GM18498 (cell line): Measurements from ENCODE around the gene EID2.

Experiments
- ATAC-seq: cut with Tn5 transposase; IDR thresholded peaks from one replicate; pipeline ENCODE4 v1.9.1; 2021; ENCODE audit warnings: mild to moderate bottlenecking, moderate library complexity; ENCODE audit not compliant: unreplicated experiment

Gene EID2

GRCh38 chr19:39506598-39506943 is 33.4 kb downstream of the EID2 start:
- no peak for ATAC-seq

GRCh38 chr19:39502640-39503417 is 37.1 kb downstream of the EID2 start:
- no peak for ATAC-seq

- ATAC-seq: no peak
Measured at GRCh38 chr19:39501340-39501739, 38.6 kb downstream of the EID2 start.

DNA sequence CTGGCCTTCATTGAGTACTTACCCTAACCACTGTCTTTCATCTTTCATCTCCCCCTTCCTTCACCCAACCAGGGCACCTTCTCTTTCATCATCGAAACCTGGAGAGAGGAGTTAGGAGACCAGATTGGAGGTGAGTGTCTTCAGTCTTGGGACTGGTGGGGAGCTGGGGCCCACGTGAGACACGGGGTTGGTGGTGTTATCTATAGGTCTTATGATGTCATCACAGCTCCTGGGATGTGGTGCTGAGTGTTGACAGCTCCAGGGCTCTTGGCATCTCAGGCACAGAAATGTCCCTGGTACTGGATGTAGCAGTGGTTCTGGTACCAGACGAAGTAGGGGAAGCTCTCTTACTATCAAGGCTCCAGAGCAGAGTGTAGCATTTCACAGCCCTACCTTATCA is 39.4 kb downstream of the EID2 start:
- ATAC-seq: no peak

DNA sequence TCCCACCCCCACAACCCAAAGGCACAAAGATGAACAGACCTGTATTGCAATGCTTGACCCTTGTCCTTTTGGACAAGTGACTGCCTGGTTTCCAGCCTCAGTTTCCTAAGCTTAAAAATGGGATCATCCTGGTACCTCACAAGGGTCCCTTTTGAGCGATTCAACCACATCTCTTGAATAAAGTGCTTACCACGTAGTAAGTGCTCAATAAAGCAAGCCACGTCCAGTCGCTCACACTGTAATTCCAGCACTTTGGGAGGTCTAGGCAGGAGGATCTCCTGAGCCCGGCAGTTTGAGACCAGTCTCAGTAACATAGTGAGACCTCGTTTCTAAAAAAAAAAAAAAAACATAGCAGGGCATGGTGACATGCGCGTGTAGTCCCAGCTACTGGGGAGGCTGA is 40.0 kb downstream of the EID2 start:
- no peak for ATAC-seq

- no peak for ATAC-seq
Measured at GRCh38 chr19:39498798-39499642, 40.9 kb downstream of the EID2 start, which contains the start of gene DLL3. Gene DLL3 (plus strand): TSS chr19:39498947. CDS start chr19:39498975, 28 bp downstream.

- ATAC-seq: no peak
Measured at GRCh38 chr19:39497996-39498797, 41.8 kb downstream of the EID2 start.

DNA sequence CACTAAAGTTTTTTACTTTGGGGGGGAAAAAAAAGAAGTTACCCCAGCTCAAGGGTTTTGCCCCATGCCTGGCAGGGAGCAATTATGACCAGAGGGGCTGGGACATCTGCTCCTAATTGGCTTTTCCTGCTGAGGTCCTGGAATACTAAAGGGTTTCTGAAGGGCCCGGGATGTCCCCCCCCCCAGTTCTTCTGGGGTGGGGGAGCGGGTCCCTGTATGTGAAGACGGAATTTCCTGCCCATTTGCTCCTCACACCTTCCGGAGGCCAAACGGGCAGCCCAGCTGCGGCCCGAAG is 42.3 kb downstream of the EID2 start:
- no peak for ATAC-seq

GRCh38 chr19:39496063-39496462 is 43.9 kb downstream of the EID2 start:
- ATAC-seq: no peak

- ATAC-seq: no peak
Measured at GRCh38 chr19:39494661-39495060, 45.3 kb downstream of the EID2 start.

DNA sequence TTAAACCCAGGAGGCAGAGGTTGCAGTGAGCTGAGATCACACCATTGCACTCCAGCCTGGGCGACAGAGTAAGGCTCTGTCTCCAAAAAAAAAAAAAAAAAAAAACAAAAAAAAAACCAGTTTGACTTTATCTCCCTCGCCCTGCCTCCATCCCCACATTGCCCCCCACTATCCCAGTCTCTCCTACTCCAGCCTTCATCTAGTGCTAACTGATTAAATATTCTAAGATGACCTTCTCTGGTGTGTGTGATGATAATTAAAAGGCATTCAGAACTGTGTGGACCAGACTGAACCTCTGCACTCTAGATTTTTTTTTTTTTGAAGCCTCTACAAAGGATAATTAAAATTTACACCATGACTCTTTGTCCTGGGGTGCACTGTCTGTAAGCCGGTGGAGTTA is 47.2 kb downstream of the EID2 start:
- no peak for ATAC-seq

DNA sequence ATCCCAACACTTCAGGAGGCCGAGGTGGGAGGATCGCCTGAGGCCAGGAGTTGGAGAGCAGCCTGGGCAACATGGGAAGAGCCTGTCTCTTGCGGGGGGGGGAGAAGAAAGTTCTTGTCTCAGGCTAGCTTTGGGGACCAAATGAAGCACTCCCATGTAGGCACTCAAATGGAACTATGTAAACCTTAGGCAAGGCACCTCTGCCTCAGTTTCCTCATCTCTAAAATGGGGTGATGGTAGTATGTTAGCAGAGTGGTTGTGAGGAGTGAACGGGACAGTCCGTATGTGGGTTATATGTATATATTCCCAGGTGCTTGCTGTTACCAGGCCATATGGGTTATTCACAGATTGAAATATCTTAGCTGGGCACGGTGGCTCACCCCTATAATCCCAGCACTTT is 47.7 kb downstream of the EID2 start:
- no peak for ATAC-seq

DNA sequence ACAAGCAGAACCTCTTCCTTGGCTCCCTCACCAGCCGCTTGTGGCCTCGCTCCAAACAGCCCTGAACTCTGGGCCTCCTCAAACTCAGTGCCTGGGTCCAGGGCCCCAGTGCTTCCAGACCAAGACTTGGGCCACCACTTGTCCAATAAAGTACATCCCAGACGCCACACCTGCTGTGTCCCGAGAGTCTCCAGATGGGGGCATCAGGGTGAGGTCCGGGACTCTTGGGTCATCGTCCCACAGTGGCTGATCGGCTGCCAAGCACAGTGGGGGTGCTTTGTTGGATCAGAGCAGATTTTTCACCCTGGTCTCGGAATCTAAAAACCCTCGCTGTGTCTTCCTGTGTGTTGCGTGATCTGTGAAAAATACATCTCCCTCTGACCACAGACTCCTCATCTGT is 50.2 kb downstream of the EID2 start:
- ATAC-seq: no peak
